A549 treated with GW870086 at 1 μM for 4 hours (cell line): Measurements from ENCODE around the gene DNAH1. TPM values are rescaled to one million over a fixed set of nuclear protein-coding genes. Genes with fewer than 3 reads are reported as not detected.

Experiments
- total RNA-seq: library from RNA; stranded (reverse); fragments of 200-300 nt; extraction: Qiagen RNA extraction; gene quantifications from 5 replicates; pipeline ENCODE4 v1.2.3, GENCODE V29; 2022; ENCODE audit warnings: low read depth

Gene DNAH1
- total RNA-seq, result 0.67 to 1.7 TPM (median 0.95 TPM) in 5 replicates

DNA sequence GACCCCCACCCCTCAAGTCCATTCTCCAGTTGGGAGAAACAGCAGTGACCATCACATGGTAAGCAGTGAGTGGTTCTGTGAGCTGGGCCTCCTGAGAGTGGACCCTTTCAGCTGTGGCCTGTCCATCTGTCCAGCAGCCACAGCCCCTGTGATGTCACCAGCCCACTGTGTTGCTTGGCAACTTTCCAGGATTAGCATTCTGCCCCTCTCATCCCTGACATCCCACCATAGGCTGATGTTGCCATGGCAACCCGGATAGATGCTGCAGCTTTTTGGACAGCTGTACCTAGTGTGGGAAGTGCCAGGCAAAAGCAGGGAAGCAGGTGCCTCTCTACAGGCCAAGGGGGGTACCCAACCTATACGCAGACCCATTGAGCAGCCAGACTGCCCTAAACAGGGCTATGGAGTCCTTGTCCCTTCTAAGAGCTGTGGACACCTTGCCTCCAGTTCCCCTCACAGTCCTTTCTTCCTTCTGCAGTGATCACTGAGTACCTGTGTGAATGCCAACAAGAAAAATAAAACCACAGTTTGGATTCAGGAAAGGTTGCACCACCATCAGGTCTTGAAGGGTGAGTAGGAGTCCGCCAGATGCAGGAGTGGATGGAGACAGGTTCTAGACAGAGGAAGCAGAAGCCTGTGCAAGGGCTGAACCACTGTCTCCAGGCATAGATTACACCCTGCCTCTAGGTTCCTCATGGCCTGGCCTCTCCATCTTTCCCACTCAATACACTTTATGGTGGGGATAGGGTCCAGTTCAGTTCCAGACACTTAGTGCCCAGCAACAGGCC is at the start of gene DNAH1:
Gene DNAH1 (plus strand): TSS at position 343 of the 788 bp plus-strand sequence. CDS start 6,124 bp downstream, outside the sequence.

DNA sequence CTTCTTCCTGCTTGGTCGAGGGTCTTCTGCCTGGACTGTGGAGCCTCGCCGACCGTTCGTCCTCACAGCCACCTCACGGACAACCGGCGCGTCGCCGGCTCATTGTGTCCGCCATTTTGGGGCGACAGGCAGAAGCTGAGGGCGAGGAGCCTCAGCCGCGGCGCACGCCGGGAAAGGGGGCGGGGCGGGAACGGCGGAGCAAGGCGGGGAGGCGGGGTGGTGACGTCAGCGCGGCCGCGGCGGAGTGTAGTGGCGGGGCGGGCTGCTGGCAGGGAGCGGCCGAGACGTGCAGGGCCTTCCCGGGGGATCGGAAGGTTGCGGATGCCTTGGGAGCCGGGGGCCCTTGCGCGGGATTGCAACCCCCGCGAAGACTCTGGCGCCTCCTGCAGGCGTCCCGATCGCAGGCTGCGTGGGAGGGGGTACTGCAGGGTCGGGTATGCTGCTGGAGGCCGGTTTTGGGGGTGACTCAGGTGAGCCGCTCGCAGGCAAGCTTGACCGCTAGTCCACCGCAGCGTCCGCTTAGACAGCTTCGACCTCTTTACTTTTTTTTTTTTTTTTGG is 37.5 kb upstream of the DNAH1 start, which contains the start of gene WDR82:
Gene WDR82 (minus strand): TSS at position 140 of the 560 bp plus-strand sequence. CDS start 288 bp downstream, outside the sequence.

DNA sequence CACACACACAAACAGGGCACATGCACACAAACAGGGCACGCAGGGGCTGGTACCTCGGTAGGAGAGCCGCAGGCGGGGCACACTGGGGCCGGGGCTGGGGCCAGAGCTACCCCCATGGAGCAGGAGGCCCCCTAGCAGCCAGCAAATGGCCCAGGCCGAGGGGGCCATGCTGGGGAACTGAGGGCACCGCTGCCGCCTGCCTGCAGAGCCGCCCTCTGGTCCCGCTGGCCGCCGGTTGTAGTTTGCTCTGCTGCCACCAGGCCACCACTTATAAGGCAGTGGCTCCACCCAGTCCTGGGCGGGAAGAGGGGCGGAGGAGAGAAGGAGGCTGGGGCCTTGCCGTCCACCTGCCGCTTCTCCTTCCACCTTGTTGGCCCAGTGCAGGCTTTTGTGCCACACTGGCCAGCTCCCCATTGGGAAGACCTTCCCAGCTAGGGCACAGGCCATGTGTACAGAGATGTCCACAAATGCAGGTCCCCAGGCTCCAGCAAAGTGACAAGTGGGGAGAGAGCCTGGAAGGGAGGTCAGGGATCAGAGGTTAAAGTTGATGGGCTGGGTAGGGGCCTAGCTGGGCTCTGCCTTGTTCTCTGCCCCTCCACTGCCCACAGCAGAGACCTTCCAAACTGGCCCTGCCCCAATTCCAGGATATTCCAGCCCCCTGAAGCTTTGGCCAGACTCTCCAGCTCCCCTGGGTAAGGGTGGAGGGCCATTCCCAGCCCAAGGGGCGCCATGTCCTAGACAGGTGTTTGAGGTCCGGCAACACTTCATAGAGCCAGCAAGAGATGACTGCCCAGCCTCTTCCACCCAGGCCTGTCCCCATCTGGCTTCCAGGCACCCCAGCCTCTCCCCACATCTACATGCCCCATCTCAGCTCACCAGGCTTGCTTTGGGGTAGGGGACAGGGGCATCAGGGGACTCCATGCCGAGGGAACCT is 129.0 kb downstream of the DNAH1 start, which contains the start of gene SEMA3G:
Gene SEMA3G (minus strand): TSS at position 244 of the 934 bp plus-strand sequence. CDS start 76 bp downstream, at position 168.

Other genes starting within 250 kb of the DNAH1 start
- gene POC1A, start 161.9 kb upstream of the DNAH1 start, total RNA-seq, result 15.4 to 19.3 TPM (median 17.3 TPM) in 5 replicates
- 46.5 to 53.1 TPM (median 49.8 TPM) in 5 replicates for gene ALAS1, start 118.2 kb upstream of the DNAH1 start, total RNA-seq
- 0.09 TPM in 1 of 5 replicates, not detected in the others for gene TLR9, start 90.7 kb upstream of the DNAH1 start, total RNA-seq
- 64.4 to 75.7 TPM (median 71.1 TPM) in 5 replicates for gene TWF2, start 77.2 kb upstream of the DNAH1 start, total RNA-seq
- gene PPM1M, start 70.6 kb upstream of the DNAH1 start, total RNA-seq, result 4.2 to 4.9 TPM (median 4.3 TPM) in 5 replicates
- gene WDR82, start 37.7 kb upstream of the DNAH1 start, total RNA-seq, result 45.9 to 52.6 TPM (median 49.1 TPM) in 5 replicates
- gene GLYCTK, start 28.5 kb upstream of the DNAH1 start, total RNA-seq, result 3.5 to 5.4 TPM (median 4.8 TPM) in 5 replicates
- 28.1 to 39.7 TPM (median 37.0 TPM) in 5 replicates for gene BAP1, start 93.7 kb downstream of the DNAH1 start, total RNA-seq
- 2.1 to 3.6 TPM (median 2.6 TPM) in 5 replicates for gene PHF7, start 94.3 kb downstream of the DNAH1 start, total RNA-seq
- gene SEMA3G, start 128.8 kb downstream of the DNAH1 start, total RNA-seq, result 0.08 to 0.13 TPM (median 0.13 TPM) in 5 replicates
- gene TNNC1, start 137.7 kb downstream of the DNAH1 start, total RNA-seq, result 1.1 to 1.9 TPM (median 1.6 TPM) in 5 replicates
- 11.3 to 14.1 TPM (median 13.6 TPM) in 5 replicates for gene NISCH, start 139.3 kb downstream of the DNAH1 start, total RNA-seq
- 0.07 to 0.32 TPM (median 0.14 TPM) in 4 of 5 replicates, not detected in the other for gene STAB1, start 179.0 kb downstream of the DNAH1 start, total RNA-seq
- 76.9 to 104 TPM (median 97.2 TPM) in 5 replicates for gene NT5DC2, start 217.5 kb downstream of the DNAH1 start, total RNA-seq
- 55.5 to 78.7 TPM (median 61.5 TPM) in 5 replicates for gene UQCC5, start 220.3 kb downstream of the DNAH1 start, total RNA-seq